T-helper 17 cell (primary cell): ENCODE measurements around the gene CANX. TPM values are rescaled to one million over a fixed set of nuclear protein-coding genes. Genes with fewer than 3 reads are reported as not detected.
A peak's percentile ranks its signal among the peaks of the same experiment; 100 is the strongest.

ENCODE experiments used
- ATAC-seq: fragments of 150-1000 bp; cut with Tn5 transposase; 2 replicates; pipeline ENCODE4 v1.10.0; 2021; ENCODE audit warnings: mild to moderate bottlenecking, moderate library complexity
- DNase-seq, 3 donors: peaks; one replicate each; pipeline versions ENCODE4 v3.0.0 to v3.0.0-alpha.2; 2020 to 2021
- H3K9me3 ChIP-seq: one replicate; pipeline ENCODE4 v1.7.0; 2013; ENCODE audit warnings: low read length, mild to moderate bottlenecking; ENCODE audit not compliant: control insufficient read depth, poor library complexity, severe bottlenecking
- H3K27ac Mint-ChIP-seq: one replicate; pipeline ENCODE4 v1.8.0; 2022; ENCODE audit warnings: mild to moderate bottlenecking, moderate library complexity, mixed read lengths
- H3K27me3 Mint-ChIP-seq: one replicate; pipeline ENCODE4 v1.8.0; 2022; ENCODE audit warnings: mixed read lengths
- H3K36me3 Mint-ChIP-seq: one replicate; pipeline ENCODE4 v1.8.0; 2022; ENCODE audit warnings: low read depth, mixed read lengths
- H3K4me1 Mint-ChIP-seq: one replicate; pipeline ENCODE4 v1.8.0; 2022; ENCODE audit warnings: mild to moderate bottlenecking, mixed read lengths
- H3K4me3 Mint-ChIP-seq: one replicate; pipeline ENCODE4 v1.8.0; 2022; ENCODE audit warnings: mild to moderate bottlenecking, moderate library complexity, mixed read lengths
- total RNA-seq, 4 donors: library from RNA in 2 of 4; stranded (reverse) in 2 of 4; gene quantifications; one replicate each; pipeline ENCODE4 v1.2.3 and lab custom pipeline; 2022 to 2026

Gene CANX
- total RNA-seq, 2 donors from 2014 or later, result 235 to 238 TPM

DNA sequence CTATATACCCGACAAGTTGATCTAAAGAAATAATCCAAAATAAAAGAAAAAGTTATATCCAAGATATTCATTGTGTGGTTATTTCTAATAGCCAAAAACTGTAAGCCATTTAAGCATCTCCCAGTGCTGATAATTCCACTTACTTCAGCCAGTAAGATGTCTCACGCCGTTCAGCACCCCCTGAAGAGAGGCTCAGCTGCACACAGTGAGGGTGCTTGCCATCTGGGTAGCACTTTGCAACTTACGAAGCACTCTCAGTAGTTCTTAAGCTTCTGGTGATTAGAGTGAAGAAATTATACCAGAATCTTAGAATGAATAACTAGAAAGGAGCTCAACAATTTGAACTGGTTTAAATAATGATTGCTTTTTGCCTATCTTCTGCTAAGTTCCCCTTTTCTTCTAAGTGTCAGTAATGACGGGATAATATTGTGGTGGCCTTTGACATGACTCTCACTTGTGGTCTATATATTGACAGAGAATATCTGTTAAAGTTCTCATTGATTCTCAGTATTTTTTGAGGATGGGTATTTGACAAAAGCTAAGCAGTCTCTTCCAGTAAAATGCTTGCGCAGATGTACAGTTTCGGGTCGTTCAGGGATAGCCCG is 68.8 kb downstream of the CANX start:
- no peak for DNase-seq
- Mint-ChIP-seq H3K4me1 (peaks cover 10% of the 10 kb centered on the region), H3K27ac (peak overlapping the region; percentile 16), H3K36me3 (no peaks in the 10 kb centered on the region), H3K4me3 (no peak overlapping the region), H3K27me3 (no peaks in the 10 kb centered on the region)
- no peak for ATAC-seq
- no peaks in the 10 kb centered on the region for H3K9me3 ChIP-seq

DNA sequence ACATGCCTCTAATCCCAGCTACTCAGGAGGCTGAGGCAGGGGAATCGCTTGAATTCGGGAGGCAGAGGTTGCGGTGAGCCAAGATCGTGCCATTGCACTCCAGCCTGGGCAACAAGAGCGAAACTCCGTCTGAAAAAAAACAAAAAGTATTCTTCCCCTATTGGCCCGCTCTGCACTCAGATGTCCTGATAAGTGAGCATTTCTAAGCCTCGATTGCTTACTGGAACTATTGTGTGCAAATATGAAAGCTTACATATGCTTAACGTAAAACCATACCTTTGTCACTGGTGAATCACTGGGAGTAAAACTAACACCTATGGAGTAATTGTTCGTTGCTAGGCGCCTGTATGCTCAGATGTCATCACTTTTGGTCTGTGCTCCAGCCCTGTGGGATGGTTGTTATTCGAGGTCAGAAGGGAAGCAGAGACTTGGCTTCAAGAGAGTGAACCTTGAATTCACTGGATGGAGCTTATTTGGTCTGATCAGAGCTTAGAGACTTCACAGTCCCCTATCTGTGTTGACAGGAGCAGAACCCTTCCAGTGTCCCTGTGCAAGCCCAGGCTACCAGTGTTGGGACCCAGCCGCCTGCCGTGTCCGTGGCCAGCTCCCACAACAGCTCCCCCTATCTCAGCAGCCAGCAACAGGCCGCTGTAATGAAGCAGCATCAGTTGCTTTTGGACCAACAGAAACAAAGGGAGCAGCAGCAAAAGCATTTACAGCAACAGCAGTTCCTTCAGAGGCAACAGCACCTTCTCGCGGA is 69.7 kb downstream of the CANX start:
- H3K9me3 ChIP-seq, result no peaks in the 10 kb centered on the region
- DNase-seq (no peak), ATAC-seq (no peak)
- H3K27me3 Mint-ChIP-seq, result no peaks in the 10 kb centered on the region
- H3K36me3 Mint-ChIP-seq, result no peaks in the 10 kb centered on the region
- H3K27ac Mint-ChIP-seq, result peak overlapping the region; percentile 16
- H3K4me3 Mint-ChIP-seq, result no peak overlapping the region
- peaks cover 5% of the 10 kb centered on the region for H3K4me1 Mint-ChIP-seq

DNA sequence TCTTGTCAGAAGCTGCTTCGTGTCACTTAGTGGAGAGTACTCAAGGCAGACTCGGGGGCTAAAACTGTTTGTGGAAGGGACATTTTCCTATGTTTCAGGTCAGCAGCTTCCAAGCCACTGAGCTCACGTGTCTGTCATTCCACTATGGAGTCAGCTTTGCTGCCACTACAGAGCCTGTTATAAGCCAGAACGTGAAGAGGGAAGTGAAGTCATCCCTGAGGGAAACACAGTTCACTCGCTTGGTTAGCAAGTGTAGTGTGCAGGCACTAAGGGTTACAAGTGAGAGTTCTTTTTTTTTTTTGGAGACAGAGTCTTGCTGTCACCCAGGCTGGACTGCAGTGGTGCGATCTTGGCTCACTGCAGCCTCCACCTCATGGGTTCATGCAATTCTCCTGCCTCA is 70.5 kb downstream of the CANX start:
- no peak for DNase-seq
- Mint-ChIP-seq H3K4me1 (no peaks in the 10 kb centered on the region), H3K36me3 (no peaks in the 10 kb centered on the region), H3K27ac (no peak overlapping the region), H3K27me3 (no peaks in the 10 kb centered on the region), H3K4me3 (no peak overlapping the region)
- H3K9me3 ChIP-seq, result no peaks in the 10 kb centered on the region
- ATAC-seq, result no peak

DNA sequence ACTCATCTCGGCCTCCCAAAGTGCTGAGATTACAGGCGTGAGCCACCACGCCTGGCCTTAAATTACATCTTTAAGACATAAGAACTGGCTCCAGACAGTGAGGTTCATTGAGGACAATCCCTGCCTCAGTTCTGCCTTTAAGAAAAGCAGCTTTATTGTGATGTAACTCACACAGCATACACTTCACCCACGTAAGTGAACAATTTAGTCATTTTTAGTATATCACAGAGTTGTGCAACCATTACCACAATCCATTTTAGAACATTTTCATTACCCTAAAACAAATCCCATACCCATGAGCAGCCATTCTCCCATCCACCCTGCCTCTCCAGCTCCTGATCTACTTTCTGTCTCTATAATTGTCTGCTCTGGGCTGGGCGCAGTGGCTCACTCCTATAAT is 71.0 kb downstream of the CANX start:
- no peaks in the 10 kb centered on the region for H3K27me3 Mint-ChIP-seq
- peaks cover 2% of the 10 kb centered on the region for H3K4me1 Mint-ChIP-seq
- H3K9me3 ChIP-seq, result no peaks in the 10 kb centered on the region
- H3K36me3 Mint-ChIP-seq, result no peaks in the 10 kb centered on the region
- no peak for DNase-seq
- H3K4me3 Mint-ChIP-seq, result no peak overlapping the region
- ATAC-seq, result no peak
- H3K27ac Mint-ChIP-seq, result no peak overlapping the region

DNA sequence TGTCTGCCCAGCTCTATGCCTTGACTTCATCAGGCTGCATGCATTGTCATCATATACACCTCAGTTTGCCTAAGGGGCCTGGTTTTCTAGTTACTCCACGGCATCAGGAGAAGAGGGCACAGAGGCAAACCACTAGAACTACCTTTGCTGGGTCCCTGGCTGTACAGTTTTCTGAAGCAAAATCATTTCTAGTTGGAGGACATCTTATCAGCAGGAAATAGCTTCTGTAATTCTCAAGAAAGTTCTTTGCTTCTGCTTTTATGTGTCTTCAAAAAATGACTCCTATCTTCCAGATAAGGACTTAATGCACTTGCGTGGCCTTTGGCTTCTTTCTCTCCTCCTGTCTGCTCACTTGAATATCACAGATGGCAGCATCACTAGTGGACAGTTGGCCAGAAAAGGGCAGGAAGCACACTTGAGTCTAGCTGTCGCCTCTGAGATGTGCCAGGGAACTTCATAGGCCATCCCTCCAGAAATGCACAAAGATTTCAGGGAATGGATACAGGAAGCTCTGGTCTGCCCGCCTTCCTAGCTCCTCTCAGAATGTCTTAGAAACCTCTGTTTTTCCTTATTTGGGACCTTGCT is 72.6 kb downstream of the CANX start:
- peak overlapping the region; percentile 51 for H3K27ac Mint-ChIP-seq
- H3K27me3 Mint-ChIP-seq, result no peaks in the 10 kb centered on the region
- ATAC-seq, result no peak
- peaks cover 2% of the 10 kb centered on the region for H3K4me1 Mint-ChIP-seq
- no peaks in the 10 kb centered on the region for H3K36me3 Mint-ChIP-seq
- no peak for DNase-seq
- no peaks in the 10 kb centered on the region for H3K9me3 ChIP-seq
- no peak overlapping the region for H3K4me3 Mint-ChIP-seq

DNA sequence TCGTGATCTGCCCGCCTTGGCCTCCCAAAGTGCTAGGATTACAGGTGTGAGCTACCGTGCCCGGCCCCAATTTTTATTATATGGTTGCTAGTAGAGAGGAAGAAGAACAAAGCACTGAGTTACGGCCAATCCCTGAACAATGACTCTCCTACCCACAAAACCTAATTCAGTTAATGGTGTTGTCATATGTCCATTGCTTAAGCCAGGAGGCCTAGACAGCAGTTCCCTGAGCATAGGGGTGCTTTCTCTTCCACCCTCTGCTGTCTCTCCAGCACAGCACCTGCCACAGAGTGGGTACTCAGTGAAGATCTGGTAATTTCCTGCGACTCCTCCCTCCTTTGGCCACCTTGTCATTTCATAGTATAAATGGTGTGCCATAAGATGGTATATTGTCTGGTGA is 73.6 kb downstream of the CANX start:
- Mint-ChIP-seq H3K36me3 (no peaks in the 10 kb centered on the region), H3K27ac (peak overlapping the region; percentile 51)

DNA sequence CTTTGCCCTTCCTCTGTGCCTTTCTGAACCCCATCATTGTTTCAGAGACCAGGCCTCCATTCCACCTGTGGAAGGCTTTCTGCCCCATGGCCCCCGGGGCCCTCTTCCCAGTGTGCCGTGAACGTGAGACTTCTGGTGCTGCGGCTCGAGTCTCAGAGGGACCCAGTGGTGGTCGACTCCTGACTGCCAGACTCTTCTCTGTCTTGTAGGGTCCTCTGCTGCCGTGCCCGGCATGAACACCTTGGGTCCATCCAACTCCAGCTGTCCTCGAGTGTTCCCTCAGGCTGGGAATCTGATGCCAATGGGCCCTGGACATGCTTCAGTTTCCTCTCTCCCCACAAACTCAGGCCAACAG is 74.9 kb downstream of the CANX start:
- ATAC-seq, result no peak
- H3K4me1 Mint-ChIP-seq, result peaks cover 2% of the 10 kb centered on the region
- DNase-seq, result no peak
- H3K4me3 Mint-ChIP-seq, result peak overlapping the region; percentile 7
- no peaks in the 10 kb centered on the region for H3K36me3 Mint-ChIP-seq
- H3K9me3 ChIP-seq, result no peaks in the 10 kb centered on the region
- no peaks in the 10 kb centered on the region for H3K27me3 Mint-ChIP-seq
- H3K27ac Mint-ChIP-seq, result peak overlapping the region; percentile 87

More for the DNA sequence above, 73.6 kb downstream of the CANX start:
- Mint-ChIP-seq H3K4me3 (no peak overlapping the region), H3K4me1 (peaks cover 2% of the 10 kb centered on the region), H3K27me3 (no peaks in the 10 kb centered on the region)
- H3K9me3 ChIP-seq, result no peaks in the 10 kb centered on the region
- ATAC-seq, result no peak
- no peak for DNase-seq

DNA sequence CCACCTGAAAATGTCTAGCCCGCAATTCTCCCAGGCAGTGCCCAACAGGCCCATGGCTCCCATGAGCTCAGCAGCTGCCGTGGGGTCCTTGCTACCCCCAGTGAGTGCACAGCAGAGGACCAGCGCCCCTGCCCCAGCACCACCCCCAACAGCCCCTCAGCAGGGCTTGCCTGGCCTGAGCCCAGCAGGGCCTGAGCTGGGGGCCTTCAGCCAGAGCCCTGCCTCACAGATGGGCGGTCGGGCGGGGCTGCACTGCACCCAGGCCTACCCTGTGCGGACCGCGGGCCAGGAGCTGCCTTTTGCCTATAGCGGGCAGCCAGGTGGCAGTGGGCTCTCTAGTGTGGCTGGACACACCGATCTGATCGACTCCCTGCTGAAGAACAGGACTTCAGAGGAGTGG is 75.7 kb downstream of the CANX start:
- ATAC-seq (no peak), DNase-seq (no peak)
- Mint-ChIP-seq H3K4me1 (peaks cover 2% of the 10 kb centered on the region), H3K27me3 (no peaks in the 10 kb centered on the region), H3K27ac (no peak overlapping the region), H3K4me3 (no peak overlapping the region), H3K36me3 (no peaks in the 10 kb centered on the region)
- H3K9me3 ChIP-seq, result no peaks in the 10 kb centered on the region

DNA sequence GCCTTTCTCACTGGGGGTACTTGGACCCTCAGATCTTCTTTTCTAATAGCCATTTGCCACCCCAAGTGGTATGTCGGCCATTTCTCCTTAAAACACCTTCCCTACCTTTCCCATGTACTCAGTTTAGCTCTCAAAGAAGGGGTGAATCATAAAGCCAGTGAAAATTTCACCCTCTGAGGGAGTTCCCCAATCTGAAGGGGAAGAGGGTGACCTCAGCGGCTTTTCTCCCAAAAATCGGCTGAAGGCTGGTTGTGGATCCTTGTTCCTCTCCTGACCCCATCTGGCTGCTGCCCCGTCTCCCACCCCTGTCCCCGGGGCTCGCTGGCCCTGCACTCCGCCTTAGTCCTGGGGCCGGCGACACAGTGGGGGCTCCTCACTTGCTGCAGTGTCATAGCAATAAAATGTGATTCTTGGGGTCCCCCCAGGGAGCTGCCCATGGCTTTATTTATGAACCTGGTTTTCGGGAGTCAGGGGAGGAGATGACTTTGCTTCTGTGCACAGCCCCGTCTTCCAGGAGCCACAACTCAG is 77.7 kb downstream of the CANX start:
- H3K27me3 Mint-ChIP-seq, result no peaks in the 10 kb centered on the region
- ATAC-seq, result no peak
- H3K27ac Mint-ChIP-seq, result no peak overlapping the region
- H3K4me1 Mint-ChIP-seq, result peaks cover 2% of the 10 kb centered on the region
- no peak for DNase-seq
- no peaks in the 10 kb centered on the region for H3K9me3 ChIP-seq
- no peak overlapping the region for H3K4me3 Mint-ChIP-seq
- peaks cover 2% of the 10 kb centered on the region for H3K36me3 Mint-ChIP-seq

DNA sequence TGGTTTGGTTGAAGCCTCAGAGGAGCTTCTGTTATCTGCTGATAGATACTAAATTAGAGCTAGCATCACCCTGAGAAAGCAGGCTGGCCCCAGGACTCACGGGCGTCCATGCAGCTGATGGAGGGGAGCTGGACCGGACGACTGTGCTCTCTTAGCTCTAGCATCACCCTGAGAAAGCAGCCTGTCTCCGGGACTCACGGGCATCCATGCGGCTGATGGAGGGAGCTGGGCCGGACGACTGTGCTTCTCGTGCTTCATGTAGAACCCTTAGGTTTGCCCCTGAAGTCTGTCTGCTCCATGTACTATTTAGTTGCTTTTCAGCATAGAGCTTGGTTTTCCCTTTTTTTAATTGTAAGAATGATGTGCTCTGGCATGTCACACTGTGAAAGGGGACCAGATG is 78.7 kb downstream of the CANX start:
- ATAC-seq (no peak), DNase-seq (no peak)
- Mint-ChIP-seq H3K27ac (no peak overlapping the region), H3K4me3 (no peak overlapping the region), H3K4me1 (peaks cover 2% of the 10 kb centered on the region), H3K36me3 (peaks cover 2% of the 10 kb centered on the region), H3K27me3 (no peaks in the 10 kb centered on the region)
- H3K9me3 ChIP-seq, result no peaks in the 10 kb centered on the region

DNA sequence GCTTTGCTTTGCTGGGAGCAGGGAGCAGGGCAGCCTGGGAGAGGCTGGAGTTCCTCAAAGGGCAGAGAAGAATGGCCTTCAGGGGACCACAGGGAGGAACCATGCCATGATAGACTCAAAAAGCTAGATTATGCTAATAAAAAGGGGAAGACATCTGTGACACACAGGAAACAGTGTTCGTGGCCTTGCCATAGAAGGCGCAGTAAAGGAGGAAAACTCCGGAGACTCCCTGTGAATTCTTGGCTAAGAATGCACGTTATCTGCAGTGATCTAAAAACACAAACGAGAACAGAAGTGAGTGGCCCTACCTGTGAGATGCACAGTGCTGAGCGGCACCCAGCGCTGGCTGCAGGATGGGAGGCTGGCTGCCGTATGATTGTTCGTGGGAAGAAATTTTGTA is 79.1 kb downstream of the CANX start:
- H3K9me3 ChIP-seq, result no peaks in the 10 kb centered on the region
- ATAC-seq (no peak), DNase-seq (no peak)
- Mint-ChIP-seq H3K27me3 (no peaks in the 10 kb centered on the region), H3K4me3 (no peak overlapping the region), H3K4me1 (peaks cover 2% of the 10 kb centered on the region), H3K36me3 (peaks cover 2% of the 10 kb centered on the region), H3K27ac (no peak overlapping the region)

DNA sequence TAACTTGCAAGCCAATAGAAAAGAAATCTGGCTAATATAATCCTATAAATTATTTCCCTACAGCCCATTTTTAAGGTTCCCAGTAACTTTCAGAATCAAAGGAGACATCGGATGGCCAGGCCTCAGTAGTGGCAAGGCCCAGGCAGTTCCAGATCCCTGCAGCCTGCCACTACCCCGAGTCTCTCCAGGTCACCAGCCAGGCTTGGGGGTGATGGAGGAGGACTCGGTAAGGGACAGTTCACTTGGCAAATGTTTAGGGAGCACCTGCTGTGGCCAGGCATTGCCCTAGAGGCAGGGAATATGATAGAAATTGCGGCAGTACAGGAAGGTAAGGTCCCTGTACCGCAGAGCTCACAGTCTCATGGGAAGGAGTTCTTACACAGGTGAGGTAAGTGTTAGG is 79.8 kb downstream of the CANX start:
- Mint-ChIP-seq H3K4me1 (peaks cover 2% of the 10 kb centered on the region), H3K27me3 (no peaks in the 10 kb centered on the region), H3K4me3 (no peak overlapping the region), H3K27ac (no peak overlapping the region), H3K36me3 (peaks cover 2% of the 10 kb centered on the region)
- DNase-seq (no peak), ATAC-seq (no peak)
- H3K9me3 ChIP-seq, result no peaks in the 10 kb centered on the region

DNA sequence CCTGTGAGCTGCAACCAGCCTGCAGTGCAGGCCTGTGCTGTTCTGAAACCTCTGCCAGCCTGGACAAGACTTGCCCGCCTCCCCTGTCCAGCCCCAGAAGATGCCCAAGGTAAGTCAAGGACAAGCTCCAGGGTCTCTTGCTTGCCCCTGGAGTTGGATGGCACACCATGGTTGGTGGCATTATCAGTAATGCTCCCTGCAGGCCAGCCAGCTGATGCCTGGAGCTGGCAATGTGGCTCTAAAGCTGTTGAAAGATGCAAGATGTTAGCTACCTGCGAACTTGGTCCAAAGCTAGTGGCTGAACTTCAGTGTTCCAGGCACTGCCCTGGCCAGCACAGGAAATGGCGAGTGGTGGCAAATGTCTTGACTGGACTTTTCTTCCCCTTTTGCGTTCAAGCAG is 81.1 kb downstream of the CANX start:
- no peaks in the 10 kb centered on the region for H3K9me3 ChIP-seq
- H3K36me3 Mint-ChIP-seq, result peaks cover 2% of the 10 kb centered on the region
- no peaks in the 10 kb centered on the region for H3K27me3 Mint-ChIP-seq
- DNase-seq, result no peak
- H3K4me3 Mint-ChIP-seq, result no peak overlapping the region
- H3K4me1 Mint-ChIP-seq, result no peaks in the 10 kb centered on the region
- no peak overlapping the region for H3K27ac Mint-ChIP-seq
- ATAC-seq, result no peak

DNA sequence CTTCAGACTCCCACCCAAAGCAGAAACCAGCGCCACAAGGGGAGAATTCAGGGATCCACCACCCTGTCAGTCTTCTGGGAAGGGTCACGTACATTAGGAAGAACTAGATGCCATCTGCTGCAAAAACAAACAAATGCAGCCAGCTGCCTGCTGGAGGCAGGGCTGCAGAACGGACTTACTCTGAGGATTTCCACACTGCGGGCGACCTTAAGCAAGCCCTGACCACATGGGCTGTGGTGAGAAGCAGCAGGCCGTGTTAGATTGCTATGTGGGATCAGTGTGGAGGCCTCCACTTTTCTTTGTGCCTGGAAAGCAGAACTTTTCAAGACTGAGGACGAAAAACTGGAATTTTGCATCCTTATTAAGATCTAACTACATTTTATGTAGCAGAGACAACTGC is 81.6 kb downstream of the CANX start:
- DNase-seq, result no peak
- H3K27me3 Mint-ChIP-seq, result no peaks in the 10 kb centered on the region
- peaks cover 2% of the 10 kb centered on the region for H3K36me3 Mint-ChIP-seq
- no peak for ATAC-seq
- no peaks in the 10 kb centered on the region for H3K9me3 ChIP-seq
- no peaks in the 10 kb centered on the region for H3K4me1 Mint-ChIP-seq
- H3K4me3 Mint-ChIP-seq, result no peak overlapping the region
- no peak overlapping the region for H3K27ac Mint-ChIP-seq
